GM12878 (cell line): ENCODE results near the gene ASPM. TPM values are rescaled to one million over a fixed set of nuclear protein-coding genes. Genes with fewer than 3 reads are reported as not detected.

Source experiments
- ASH2L ChIP-seq: fragments of 300-600, 200-600 bp; sonication (generic); IDR thresholded peaks from 2 replicates; pipeline ENCODE4 v1.6.1; 2017; ENCODE audit warnings: low read depth, mild to moderate bottlenecking, borderline replicate concordance
- CHD2 ChIP-seq: IDR thresholded peaks from 2 replicates; pipeline ENCODE4 v1.6.1; 2011; ENCODE audit warnings: low read depth, low read length, improper control_type of control experiment, borderline replicate concordance
- FOXK2 ChIP-seq: fragments of 450-650 bp; IDR thresholded peaks from 2 replicates; pipeline ENCODE4 v1.6.1; 2017; ENCODE audit warnings: mild to moderate bottlenecking, moderate library complexity
- GABPA ChIP-seq: IDR thresholded peaks from 2 replicates; pipeline ENCODE4 v1.6.1; 2014; ENCODE audit warnings: antibody characterized with exemption, low read depth, mild to moderate bottlenecking, inconsistent platforms
- JUNB ChIP-seq: IDR thresholded peaks from 2 replicates; pipeline ENCODE4 v1.6.1; 2016; ENCODE audit warnings: antibody characterized with exemption, mild to moderate bottlenecking
- KAT2A ChIP-seq: conservative IDR thresholded peaks from 2 replicates; pipeline ENCODE4 v1.6.1; 2011; ENCODE audit warnings: low read depth, low read length; ENCODE audit not compliant: control insufficient read depth
- MYC ChIP-seq: IDR thresholded peaks from 2 replicates; pipeline ENCODE4 v1.6.1; 2011; ENCODE audit warnings: mild to moderate bottlenecking, low read length, moderate library complexity, inconsistent platforms; ENCODE audit not compliant: insufficient read depth, insufficient replicate concordance, insufficient read length, severe bottlenecking
- POLR2A ChIP-seq: IDR thresholded peaks from 2 replicates; pipeline ENCODE4 v1.6.1; 2011; ENCODE audit warnings: low read depth, mild to moderate bottlenecking, low read length
- POU2F2 ChIP-seq: IDR thresholded peaks from 3 replicates; pipeline ENCODE4 v1.6.1; 2011; ENCODE audit warnings: low read depth, mild to moderate bottlenecking, low read length, borderline replicate concordance
- SMAD5 ChIP-seq: IDR thresholded peaks from 2 replicates; pipeline ENCODE4 v1.6.1; 2016; ENCODE audit warnings: antibody characterized with exemption, low read depth
- SUZ12 ChIP-seq: fragments of 200-600 bp; sonication (generic); IDR thresholded peaks from one replicate; pipeline ENCODE4 v1.6.1; 2018; ENCODE audit warnings: antibody characterized with exemption, mild to moderate bottlenecking; ENCODE audit not compliant: unreplicated experiment
- ZNF384 ChIP-seq: IDR thresholded peaks from 2 replicates; pipeline ENCODE4 v1.6.1; 2012; ENCODE audit warnings: low read depth, mild to moderate bottlenecking, low read length, improper control_type of control experiment, borderline replicate concordance
- polyA plus RNA-seq, 11 experiments: library from polyadenylated mRNA; depleted of rRNA in 4 of 11; unstranded in 6 of 11; stranded (reverse) in 5 of 11; fragments of >200 nt; fragmentation: Nextera tagmentation in 4 of 11; fragmentation: Illumina TruSeq in 1 of 11; extraction: Ambion mirVana in 4 of 11; extraction: Trizol in 1 of 11; gene quantifications; 1 replicate in 1 of 11; 2 replicates in 10 of 11; pipeline versions ENCODE4 v1.2.1 to v1.2.3, GENCODE V29; 2011 to 2016; ENCODE audit warnings: inconsistent platforms in 2 of 11, missing spikeins in 2 of 11, low read depth in 1 of 11
- total RNA-seq, 4 experiments: library from RNA; depleted of rRNA in 3 of 4; stranded (reverse); fragments of >200 nt in 3 of 4; fragmentation: Illumina TruSeq in 1 of 4; extraction: Trizol in 1 of 4; gene quantifications; 2 replicates each; pipeline versions ENCODE4 v1.2.1 to v1.2.3, GENCODE V29; 2013 to 2021
- TF ChIP-seq, protein P1 (sequence below): fragments of 150-350 bp; IDR thresholded peaks from 2 replicates; pipeline ENCODE4 v1.6.1; 2014; ENCODE audit warnings: mild to moderate bottlenecking, low read depth, low read length
- TF ChIP-seq, protein P2 (sequence below): fragments of 450-650 bp; IDR thresholded peaks from 2 replicates; pipeline ENCODE4 v1.6.1; 2017; ENCODE audit warnings: mild to moderate bottlenecking
- TF ChIP-seq, protein P3 (sequence below): fragments of 450-650 bp; IDR thresholded peaks from 2 replicates; pipeline ENCODE4 v1.6.1; 2014; ENCODE audit warnings: mild to moderate bottlenecking
- TF ChIP-seq, protein P4 (sequence below): fragments of 450-650 bp; formaldehyde crosslinking; IDR thresholded peaks from 2 replicates; pipeline ENCODE4 v1.4.0; 2022; ENCODE audit warnings: mild to moderate bottlenecking, moderate library complexity
- TF ChIP-seq, protein P5 (sequence below): IDR thresholded peaks from 2 replicates; pipeline ENCODE4 v1.6.1; 2011; ENCODE audit warnings: low read depth, mild to moderate bottlenecking, low read length, moderate library complexity, borderline replicate concordance; ENCODE audit errors: extremely low read depth

The ASPM gene
- total and polyA plus RNA-seq, 10 of the 15 experiments (the other 5 are each of a cell fraction or from before 2014, with no cell fraction given): 16.2 to 54.9 (median 26.4) TPM

DNA sequence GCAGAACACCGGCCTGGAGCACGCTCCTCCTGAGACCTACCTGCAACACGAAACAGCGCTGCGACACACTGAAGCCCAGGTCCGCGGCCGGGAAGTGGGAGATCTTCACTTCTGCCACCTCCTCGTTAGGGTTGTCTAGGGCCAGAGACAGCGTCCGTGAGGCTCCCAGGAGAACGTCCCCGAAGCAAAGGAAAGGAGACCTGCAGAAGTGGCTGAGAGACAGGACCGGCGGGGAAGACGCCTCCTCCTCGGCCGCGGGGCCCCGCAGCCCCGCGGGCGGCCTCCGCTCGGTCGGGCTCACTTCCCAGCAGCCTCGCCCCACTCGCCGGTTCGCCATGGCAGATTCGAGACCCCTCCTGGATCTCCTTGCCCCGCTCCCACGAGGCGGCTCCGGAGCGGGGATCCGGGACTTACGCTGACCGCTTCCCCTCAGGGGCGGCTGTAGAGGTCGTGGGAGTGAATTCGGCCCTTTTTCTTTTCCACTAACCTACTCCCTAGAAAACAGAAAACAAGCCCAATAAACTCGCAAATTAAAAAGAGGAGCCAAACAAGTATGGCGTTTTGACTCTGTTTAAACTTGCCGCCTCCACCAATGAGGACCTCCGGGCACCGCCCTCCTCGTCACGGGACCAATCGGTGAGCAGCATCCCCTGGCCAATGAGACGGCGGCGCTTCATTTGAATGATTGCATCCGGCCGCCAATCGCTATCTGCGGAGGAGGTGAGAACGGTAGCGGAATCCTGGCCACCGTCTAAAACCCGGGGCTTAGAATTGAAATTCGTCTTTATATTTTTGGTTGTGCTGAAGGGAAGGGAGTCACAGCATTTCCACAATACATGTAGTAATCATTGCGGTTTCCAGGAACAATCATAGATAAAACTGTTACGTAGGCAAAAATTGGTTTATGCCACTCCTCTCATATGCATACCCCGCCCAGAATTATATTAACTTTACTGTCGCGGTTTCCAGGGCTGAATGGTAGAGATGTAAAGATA lies at the start of gene ASPM (continued):
- TF ChIP-seq, protein P1, sequence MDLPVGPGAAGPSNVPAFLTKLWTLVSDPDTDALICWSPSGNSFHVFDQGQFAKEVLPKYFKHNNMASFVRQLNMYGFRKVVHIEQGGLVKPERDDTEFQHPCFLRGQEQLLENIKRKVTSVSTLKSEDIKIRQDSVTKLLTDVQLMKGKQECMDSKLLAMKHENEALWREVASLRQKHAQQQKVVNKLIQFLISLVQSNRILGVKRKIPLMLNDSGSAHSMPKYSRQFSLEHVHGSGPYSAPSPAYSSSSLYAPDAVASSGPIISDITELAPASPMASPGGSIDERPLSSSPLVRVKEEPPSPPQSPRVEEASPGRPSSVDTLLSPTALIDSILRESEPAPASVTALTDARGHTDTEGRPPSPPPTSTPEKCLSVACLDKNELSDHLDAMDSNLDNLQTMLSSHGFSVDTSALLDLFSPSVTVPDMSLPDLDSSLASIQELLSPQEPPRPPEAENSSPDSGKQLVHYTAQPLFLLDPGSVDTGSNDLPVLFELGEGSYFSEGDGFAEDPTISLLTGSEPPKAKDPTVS: no peak
- TF ChIP-seq SMAD5 (no peak), MYC (no peak), KAT2A (no peak), FOXK2 (no peak), SUZ12 (no peak), ASH2L (peak; percentile 42; the same call in 1 of the 2 replicates), ZNF384 (no peak), GABPA (no peak), POU2F2 (peak; percentile 58; the same call in 1 of the 3 replicates), CHD2 (peak; percentile 92), POLR2A (peak; percentile 61), JUNB (no peak)
- TF ChIP-seq, protein P2, sequence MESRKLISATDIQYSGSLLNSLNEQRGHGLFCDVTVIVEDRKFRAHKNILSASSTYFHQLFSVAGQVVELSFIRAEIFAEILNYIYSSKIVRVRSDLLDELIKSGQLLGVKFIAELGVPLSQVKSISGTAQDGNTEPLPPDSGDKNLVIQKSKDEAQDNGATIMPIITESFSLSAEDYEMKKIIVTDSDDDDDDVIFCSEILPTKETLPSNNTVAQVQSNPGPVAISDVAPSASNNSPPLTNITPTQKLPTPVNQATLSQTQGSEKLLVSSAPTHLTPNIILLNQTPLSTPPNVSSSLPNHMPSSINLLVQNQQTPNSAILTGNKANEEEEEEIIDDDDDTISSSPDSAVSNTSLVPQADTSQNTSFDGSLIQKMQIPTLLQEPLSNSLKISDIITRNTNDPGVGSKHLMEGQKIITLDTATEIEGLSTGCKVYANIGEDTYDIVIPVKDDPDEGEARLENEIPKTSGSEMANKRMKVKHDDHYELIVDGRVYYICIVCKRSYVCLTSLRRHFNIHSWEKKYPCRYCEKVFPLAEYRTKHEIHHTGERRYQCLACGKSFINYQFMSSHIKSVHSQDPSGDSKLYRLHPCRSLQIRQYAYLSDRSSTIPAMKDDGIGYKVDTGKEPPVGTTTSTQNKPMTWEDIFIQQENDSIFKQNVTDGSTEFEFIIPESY: no peak
- TF ChIP-seq, protein P3, sequence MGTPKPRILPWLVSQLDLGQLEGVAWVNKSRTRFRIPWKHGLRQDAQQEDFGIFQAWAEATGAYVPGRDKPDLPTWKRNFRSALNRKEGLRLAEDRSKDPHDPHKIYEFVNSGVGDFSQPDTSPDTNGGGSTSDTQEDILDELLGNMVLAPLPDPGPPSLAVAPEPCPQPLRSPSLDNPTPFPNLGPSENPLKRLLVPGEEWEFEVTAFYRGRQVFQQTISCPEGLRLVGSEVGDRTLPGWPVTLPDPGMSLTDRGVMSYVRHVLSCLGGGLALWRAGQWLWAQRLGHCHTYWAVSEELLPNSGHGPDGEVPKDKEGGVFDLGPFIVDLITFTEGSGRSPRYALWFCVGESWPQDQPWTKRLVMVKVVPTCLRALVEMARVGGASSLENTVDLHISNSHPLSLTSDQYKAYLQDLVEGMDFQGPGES: peak; percentile 86
- TF ChIP-seq, protein P4, sequence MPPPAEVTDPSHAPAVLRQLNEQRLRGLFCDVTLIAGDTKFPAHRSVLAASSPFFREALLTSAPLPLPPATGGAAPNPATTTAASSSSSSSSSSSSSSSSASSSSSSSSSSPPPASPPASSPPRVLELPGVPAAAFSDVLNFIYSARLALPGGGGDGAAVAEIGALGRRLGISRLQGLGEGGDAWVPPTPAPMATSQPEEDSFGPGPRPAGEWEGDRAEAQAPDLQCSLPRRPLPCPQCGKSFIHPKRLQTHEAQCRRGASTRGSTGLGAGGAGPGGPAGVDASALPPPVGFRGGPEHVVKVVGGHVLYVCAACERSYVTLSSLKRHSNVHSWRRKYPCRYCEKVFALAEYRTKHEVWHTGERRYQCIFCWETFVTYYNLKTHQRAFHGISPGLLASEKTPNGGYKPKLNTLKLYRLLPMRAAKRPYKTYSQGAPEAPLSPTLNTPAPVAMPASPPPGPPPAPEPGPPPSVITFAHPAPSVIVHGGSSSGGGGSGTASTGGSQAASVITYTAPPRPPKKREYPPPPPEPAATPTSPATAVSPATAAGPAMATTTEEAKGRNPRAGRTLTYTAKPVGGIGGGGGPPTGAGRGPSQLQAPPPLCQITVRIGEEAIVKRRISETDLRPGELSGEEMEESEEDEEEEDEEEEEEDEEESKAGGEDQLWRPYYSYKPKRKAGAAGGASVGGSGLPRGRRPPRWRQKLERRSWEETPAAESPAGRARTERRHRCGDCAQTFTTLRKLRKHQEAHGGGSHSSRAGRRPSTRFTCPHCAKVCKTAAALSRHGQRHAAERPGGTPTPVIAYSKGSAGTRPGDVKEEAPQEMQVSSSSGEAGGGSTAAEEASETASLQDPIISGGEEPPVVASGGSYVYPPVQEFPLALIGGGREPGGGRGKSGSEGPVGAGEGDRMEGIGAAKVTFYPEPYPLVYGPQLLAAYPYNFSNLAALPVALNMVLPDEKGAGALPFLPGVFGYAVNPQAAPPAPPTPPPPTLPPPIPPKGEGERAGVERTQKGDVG: no peak
- TF ChIP-seq, protein P5, sequence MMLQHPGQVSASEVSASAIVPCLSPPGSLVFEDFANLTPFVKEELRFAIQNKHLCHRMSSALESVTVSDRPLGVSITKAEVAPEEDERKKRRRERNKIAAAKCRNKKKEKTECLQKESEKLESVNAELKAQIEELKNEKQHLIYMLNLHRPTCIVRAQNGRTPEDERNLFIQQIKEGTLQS: no peak
